GM11168 (cell line): Measurements from ENCODE around the gene DIRAS3.
"Not testable (repeated sequence)": the region's sequence is repeated elsewhere in the genome, so short reads cannot be mapped to it uniquely, and the experiment has no call there.

Source experiments
- in situ Hi-C: fragments of 300-500 bp; cut with MboI; formaldehyde crosslinking; loops from one replicate; pipeline ENCODE4 v1.12.0; 2022; ENCODE audit warnings: low sequenced_read_pairs; ENCODE audit not compliant: unreplicated experiment

DIRAS3 gene

DNA sequence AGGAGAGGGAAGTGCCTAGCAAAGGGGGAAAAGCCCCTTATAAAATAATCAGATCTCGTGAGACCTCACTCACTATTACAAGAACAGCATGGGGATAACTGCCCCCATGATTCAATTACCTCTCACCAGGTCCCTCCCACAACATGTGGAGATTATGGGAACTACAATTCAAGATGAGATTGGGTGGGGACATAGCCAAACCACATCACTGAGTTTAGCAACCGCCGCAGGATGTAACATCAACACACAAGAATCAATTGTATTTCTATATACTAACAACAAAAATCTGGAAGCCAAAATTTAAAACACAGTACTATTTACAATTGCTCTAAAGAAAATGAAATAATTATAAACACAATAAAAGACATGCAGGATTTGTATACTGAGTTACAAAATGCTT is 21.9 kb downstream of the DIRAS3 start:
- in situ Hi-C loops = no loop called here

- in situ Hi-C loops = no loop called here
Measured at GRCh38 chr1:68024635-68025338, 25.6 kb downstream of the DIRAS3 start.

DNA sequence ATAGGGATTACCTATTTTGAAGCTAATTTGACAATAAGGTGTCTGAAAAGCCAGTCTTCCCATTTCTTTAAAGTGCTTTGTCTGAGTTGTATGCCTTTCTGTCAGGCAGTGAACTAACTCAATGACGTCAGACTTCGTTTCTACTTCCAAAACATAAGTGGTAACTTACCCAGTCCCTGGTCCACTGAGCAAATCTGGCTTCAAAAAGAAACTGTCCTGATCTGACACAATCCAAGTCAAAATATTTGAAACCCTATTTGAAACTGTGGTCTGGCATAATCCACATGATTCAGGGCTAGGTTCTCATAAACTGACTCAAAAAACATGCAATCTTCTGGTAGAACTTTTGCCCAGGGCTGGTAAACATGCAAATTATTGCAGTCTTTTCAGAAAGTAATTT is 34.0 kb downstream of the DIRAS3 start:
- in situ Hi-C loops = no loop called here

DNA sequence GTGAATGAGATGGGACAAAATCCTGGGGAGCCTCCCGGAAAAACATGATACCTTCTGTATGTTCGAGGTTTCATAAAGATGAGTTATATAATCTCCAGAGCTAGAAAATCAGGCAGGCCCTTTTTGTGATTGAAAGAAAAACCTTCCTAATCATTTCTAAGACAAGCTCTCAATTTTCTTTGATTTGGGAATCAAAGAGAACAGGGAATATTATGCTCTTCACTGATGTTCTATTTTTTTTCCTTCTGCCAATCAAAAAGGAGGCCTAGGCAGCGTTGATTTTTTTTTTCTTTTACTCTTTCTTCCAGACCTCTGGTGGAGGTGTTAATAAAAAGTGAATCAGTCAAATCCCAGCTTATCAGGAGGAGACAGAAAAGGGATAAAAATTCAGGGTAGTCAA is 34.5 kb downstream of the DIRAS3 start:
- in situ Hi-C loops = no loop called here

- in situ Hi-C loops = no loop called here
Measured at GRCh38 chr1:68015369-68015768, 35.1 kb downstream of the DIRAS3 start.

- in situ Hi-C loops = no loop called here
Measured at GRCh38 chr1:68013351-68013750, 37.1 kb downstream of the DIRAS3 start.

DNA sequence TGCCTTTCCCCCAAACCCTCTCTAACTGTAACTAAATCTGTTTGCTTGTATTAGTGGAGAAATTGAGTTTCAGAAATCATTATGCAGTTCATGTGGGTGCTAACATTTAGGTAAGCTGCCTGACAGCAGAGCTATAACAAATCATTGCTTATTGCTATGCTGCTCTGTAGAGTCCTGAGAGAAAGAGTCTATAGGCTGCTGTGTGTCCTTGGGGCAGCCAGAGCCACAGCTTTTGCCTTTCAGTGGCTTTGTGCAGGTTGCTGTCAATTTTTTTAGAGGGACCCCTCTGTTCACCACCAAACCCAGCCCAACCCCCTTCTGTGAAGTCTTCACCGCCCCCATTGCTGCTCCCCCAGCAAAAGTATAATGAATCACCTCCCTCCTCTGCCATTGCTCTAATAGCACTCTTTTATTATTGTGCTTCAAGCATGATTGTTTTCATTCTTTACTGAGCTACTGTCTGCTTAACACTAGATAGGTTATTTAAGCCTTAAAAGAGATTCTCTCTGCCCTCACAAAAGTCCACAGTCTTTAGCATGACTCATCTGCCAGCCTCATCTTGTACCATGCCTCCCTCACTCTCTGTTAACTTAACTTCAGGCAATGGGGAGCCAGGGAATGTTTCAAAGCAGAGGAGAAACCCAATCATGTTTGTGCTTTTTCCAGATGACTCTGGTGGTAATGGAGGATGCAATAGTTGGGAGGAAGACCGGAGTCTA is 38.6 kb downstream of the DIRAS3 start:
- in situ Hi-C loops = no loop called here

DNA sequence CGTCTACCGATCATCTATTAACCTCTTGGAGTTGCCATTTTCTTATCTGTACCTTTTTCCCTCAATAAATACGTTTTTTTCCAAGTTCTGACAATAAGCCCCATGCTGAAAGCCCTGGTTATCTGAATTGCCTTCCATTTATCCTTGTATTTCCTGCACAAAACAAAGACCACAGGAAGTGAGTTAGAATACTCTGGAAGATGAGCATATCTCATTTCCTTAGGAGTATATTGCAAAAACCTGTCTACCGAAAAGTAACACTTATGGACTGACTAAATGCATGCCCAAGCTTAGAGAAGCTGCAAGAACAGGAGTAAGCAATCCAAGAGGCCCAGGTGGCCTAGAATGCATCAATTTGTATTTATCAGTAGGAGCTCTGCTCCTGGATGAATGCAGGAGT is 39.9 kb downstream of the DIRAS3 start:
- in situ Hi-C loops = no loop called here

DNA sequence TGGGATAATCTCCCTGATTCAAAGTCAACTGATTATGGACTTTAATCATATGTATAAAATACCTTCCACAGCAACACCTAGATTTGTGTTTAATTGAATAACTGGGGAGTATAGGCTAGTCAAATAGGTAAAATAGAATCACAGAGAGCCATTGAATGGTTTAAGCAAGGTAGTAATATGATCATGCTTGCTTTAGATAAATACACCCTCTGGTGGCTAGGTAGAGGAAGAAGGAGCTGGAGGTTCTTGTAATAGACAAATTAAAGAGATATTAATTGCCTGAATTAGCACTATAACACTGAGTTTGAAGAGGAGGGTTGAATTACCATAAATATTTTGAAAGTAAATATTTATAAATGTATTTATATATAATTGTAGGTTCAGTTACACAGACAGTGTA is 40.3 kb downstream of the DIRAS3 start:
- in situ Hi-C loops = no loop called here

- in situ Hi-C loops = not testable (repeated sequence)
Measured at GRCh38 chr1:68003626-68004025, 46.8 kb downstream of the DIRAS3 start.

DNA sequence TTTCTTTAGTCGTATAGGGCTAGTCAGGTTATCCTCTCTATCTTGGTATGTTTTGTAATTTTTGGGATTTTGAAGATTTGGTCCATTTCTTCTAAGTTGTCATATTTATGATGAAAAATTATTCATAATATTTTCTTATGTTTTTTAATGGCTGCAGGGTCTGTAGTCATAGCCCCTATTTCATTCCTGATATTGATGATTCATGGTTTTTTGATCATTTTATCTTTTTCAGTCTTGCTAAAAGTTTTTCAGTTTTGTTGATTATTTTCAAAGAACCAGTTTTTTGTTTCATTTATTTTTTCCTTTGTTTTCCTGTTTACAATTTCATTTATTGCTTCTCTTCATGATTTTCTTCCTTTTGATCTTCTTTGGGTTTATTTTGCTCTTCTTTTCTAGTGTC is 50.2 kb downstream of the DIRAS3 start:
- in situ Hi-C loops = no loop called here

- in situ Hi-C loops = no loop called here
Measured at GRCh38 chr1:67997746-67998145, 52.7 kb downstream of the DIRAS3 start.
